IMR-90 (cell line): ENCODE measurements around the gene C10orf120. TPM values are rescaled to one million over a fixed set of nuclear protein-coding genes. Genes with fewer than 3 reads are reported as not detected.

Experiments
- ATAC-seq: fragments of 200-7000 bp; cut with Tn5 transposase; 2 replicates; pipeline ENCODE4 v1.9.1; 2020; ENCODE audit warnings: low read depth, mild to moderate bottlenecking, moderate library complexity
- BruUV-seq: library from RNA; stranded (reverse); fragments of 400-500 nt; replicated peaks from 2 replicates; lab custom pipeline; 2021; lab: Mats Ljungman, UMichigan
- CTCF ChIA-PET: fragments of 300-600 bp; formaldehyde crosslinking; extraction: SDS; loops from one replicate; lab custom pipeline; 2021; ENCODE audit warnings: antibody characterized with exemption; lab: Yijun Ruan, JAX
- POLR2A ChIA-PET: fragments of 300-600 bp; sonication (Branson Sonifier 250); formaldehyde crosslinking; loops from one replicate; lab custom pipeline; 2022; ENCODE audit warnings: antibody characterized with exemption; ENCODE audit not compliant: unreplicated experiment; lab: Charles Lee
- DNase-seq: peaks from one replicate; pipeline ENCODE4 v3.0.0; 2013
- H2AFZ ChIP-seq: replicated peaks from 2 replicates; pipeline ENCODE3; 2013; ENCODE audit warnings: low read length, mild to moderate bottlenecking; ENCODE audit not compliant: poor library complexity
- H2AK5ac ChIP-seq: 2 replicates; pipeline ENCODE4 v1.6.1; 2013; ENCODE audit warnings: low read depth, low read length, inconsistent platforms
- H2AK9ac ChIP-seq: replicated peaks from 2 replicates; pipeline ENCODE3; 2013; ENCODE audit warnings: mild to moderate bottlenecking, low read depth, low read length, moderate library complexity; ENCODE audit not compliant: poor library complexity
- H2BK120ac ChIP-seq: 2 replicates; pipeline ENCODE4 v1.6.1; 2013; ENCODE audit warnings: low read depth, low read length, inconsistent platforms
- H2BK15ac ChIP-seq: 3 replicates; pipeline ENCODE4 v1.6.1; 2013; ENCODE audit warnings: low read depth, low read length, inconsistent platforms
- H2BK20ac ChIP-seq: 2 replicates; pipeline ENCODE4 v1.6.1; 2013; ENCODE audit warnings: low read depth, mild to moderate bottlenecking, inconsistent platforms, low read length, moderate library complexity
- H2BK5ac ChIP-seq: 2 replicates; pipeline ENCODE4 v1.6.1; 2013; ENCODE audit warnings: mild to moderate bottlenecking, low read depth, low read length, inconsistent platforms; ENCODE audit not compliant: poor library complexity, severe bottlenecking
- H3K14ac ChIP-seq: replicated peaks from 2 replicates; pipeline ENCODE4 v1.6.1; 2013; ENCODE audit warnings: low read depth, low read length, inconsistent platforms
- H3K18ac ChIP-seq: 2 replicates; pipeline ENCODE4 v1.6.1; 2013; ENCODE audit warnings: low read depth, low read length, control low read depth
- H3K23ac ChIP-seq: 2 replicates; pipeline ENCODE4 v1.6.1; 2013; ENCODE audit warnings: low read depth, low read length, inconsistent platforms
- H3K27ac ChIP-seq: 2 replicates; pipeline ENCODE4 v1.5.1; 2013; ENCODE audit warnings: mild to moderate bottlenecking, control low read depth, low read length; ENCODE audit not compliant: insufficient read depth
- H3K27me3 ChIP-seq: 2 replicates; pipeline ENCODE4 v1.6.1; 2013; ENCODE audit warnings: low read length; ENCODE audit not compliant: control insufficient read depth, insufficient read depth
- H3K36me3 ChIP-seq: 2 replicates; pipeline ENCODE4 v1.6.1; 2013; ENCODE audit warnings: low read length, mixed read lengths; ENCODE audit not compliant: control insufficient read depth, insufficient read depth
- H3K4ac ChIP-seq: 2 replicates; pipeline ENCODE4 v1.6.1; 2013; ENCODE audit warnings: low read depth, low read length, inconsistent platforms
- H3K4me1 ChIP-seq: 2 replicates; pipeline ENCODE4 v1.6.1; 2013; ENCODE audit warnings: low read length, mixed read lengths; ENCODE audit not compliant: control insufficient read depth, insufficient read depth
- H3K4me2 ChIP-seq: 2 replicates; pipeline ENCODE4 v1.6.1; 2013; ENCODE audit warnings: low read depth, mild to moderate bottlenecking, control low read depth, low read length, moderate library complexity
- H3K4me3 ChIP-seq: 2 replicates; pipeline ENCODE4 v1.5.1; 2013; ENCODE audit warnings: low read depth, mild to moderate bottlenecking, control low read depth, low read length, moderate library complexity; ENCODE audit not compliant: insufficient read depth
- H3K56ac ChIP-seq: 2 replicates; pipeline ENCODE4 v1.6.1; 2013; ENCODE audit warnings: low read length, inconsistent platforms; ENCODE audit not compliant: insufficient read depth; ENCODE audit errors: extremely low read depth
- H3K79me1 ChIP-seq, 2 experiments: 2 replicates each; pipeline ENCODE4 v1.6.1; 2013; ENCODE audit warnings: low read length in 2 of 2, inconsistent platforms in 1 of 2, low read depth in 1 of 2
- H3K9ac ChIP-seq: 2 replicates; pipeline ENCODE4 v1.6.1; 2013; ENCODE audit warnings: low read depth, low read length, control low read depth
- H3K9me1 ChIP-seq: 2 replicates; pipeline ENCODE4 v1.6.1; 2013; ENCODE audit warnings: low read length, inconsistent platforms; ENCODE audit not compliant: insufficient read depth
- H3K9me3 ChIP-seq: 2 replicates; pipeline ENCODE4 v1.6.1; 2013; ENCODE audit warnings: low read length; ENCODE audit not compliant: control insufficient read depth, insufficient read depth
- H4K20me1 ChIP-seq: 2 replicates; pipeline ENCODE4 v1.6.1; 2013; ENCODE audit warnings: low read length, inconsistent platforms; ENCODE audit not compliant: insufficient read depth
- H4K5ac ChIP-seq: 2 replicates; pipeline ENCODE4 v1.6.1; 2013; ENCODE audit warnings: mild to moderate bottlenecking, low read depth, low read length, control low read depth
- H4K8ac ChIP-seq, 2 experiments: 2 replicates each; pipeline ENCODE4 v1.6.1; 2013; ENCODE audit warnings: low read depth in 2 of 2, low read length in 2 of 2, control low read depth in 1 of 2, inconsistent platforms in 1 of 2
- H4K91ac ChIP-seq: 2 replicates; pipeline ENCODE4 v1.6.1; 2013; ENCODE audit warnings: low read depth, low read length, inconsistent platforms; ENCODE audit not compliant: insufficient read depth
- BHLHE40 ChIP-seq: fragments of 150-350 bp; IDR thresholded peaks from 2 replicates; pipeline ENCODE4 v1.6.1; 2016; ENCODE audit warnings: mild to moderate bottlenecking, low read depth, low read length
- CEBPB ChIP-seq: IDR thresholded peaks from 2 replicates; pipeline ENCODE4 v1.6.1; 2012; ENCODE audit warnings: low read depth, low read length, improper control_type of control experiment
- CHD1 ChIP-seq: IDR thresholded peaks from 2 replicates; pipeline ENCODE4 v1.6.1; 2012; ENCODE audit warnings: low read depth, low read length, improper control_type of control experiment
- CTCF ChIP-seq: conservative IDR thresholded peaks from 2 replicates; pipeline ENCODE4 v1.5.1; 2012; ENCODE audit warnings: mild to moderate bottlenecking, low read depth, low read length, improper control_type of control experiment
- ELK1 ChIP-seq: fragments of 150-350 bp; IDR thresholded peaks from 2 replicates; pipeline ENCODE4 v1.6.1; 2016; ENCODE audit warnings: low read depth, mild to moderate bottlenecking, low read length, moderate library complexity, borderline replicate concordance
- FOS ChIP-seq: fragments of 150-350 bp; IDR thresholded peaks from 2 replicates; pipeline ENCODE4 v1.6.1; 2016; ENCODE audit warnings: low read depth, low read length
- MAFK ChIP-seq: IDR thresholded peaks from 2 replicates; pipeline ENCODE4 v1.6.1; 2012; ENCODE audit warnings: low read depth, low read length, improper control_type of control experiment
- MAZ ChIP-seq: IDR thresholded peaks from 2 replicates; pipeline ENCODE4 v1.6.1; 2012; ENCODE audit warnings: low read depth, mild to moderate bottlenecking, low read length, improper control_type of control experiment, moderate library complexity, borderline replicate concordance
- MXI1 ChIP-seq: IDR thresholded peaks from 2 replicates; pipeline ENCODE4 v1.6.1; 2012; ENCODE audit warnings: low read depth, mild to moderate bottlenecking, low read length, moderate library complexity, borderline replicate concordance
- NFE2L2 ChIP-seq: fragments of 150-350 bp; IDR thresholded peaks from 2 replicates; pipeline ENCODE4 v1.6.1; 2016; ENCODE audit warnings: low read depth, mild to moderate bottlenecking, low read length
- POLR2A ChIP-seq: IDR thresholded peaks from 2 replicates; pipeline ENCODE4 v1.6.1; 2012; ENCODE audit warnings: mild to moderate bottlenecking, low read depth, low read length
- RAD21 ChIP-seq: IDR thresholded peaks from 2 replicates; pipeline ENCODE4 v1.6.1; 2012; ENCODE audit warnings: low read length, improper control_type of control experiment
- RCOR1 ChIP-seq: IDR thresholded peaks from 2 replicates; pipeline ENCODE4 v1.6.1; 2012; ENCODE audit warnings: mild to moderate bottlenecking, low read length, improper control_type of control experiment; ENCODE audit not compliant: insufficient replicate concordance
- RFX5 ChIP-seq: IDR thresholded peaks from 2 replicates; pipeline ENCODE4 v1.8.0; 2012; ENCODE audit warnings: low read depth, mild to moderate bottlenecking, low read length, moderate library complexity
- SMC3 ChIP-seq: fragments of 150-350 bp; IDR thresholded peaks from 2 replicates; pipeline ENCODE4 v1.6.1; 2016; ENCODE audit warnings: low read depth, mild to moderate bottlenecking, antibody characterized with exemption, low read length, moderate library complexity
- USF2 ChIP-seq: fragments of 150-350 bp; IDR thresholded peaks from 2 replicates; pipeline ENCODE4 v1.6.1; 2017; ENCODE audit warnings: mild to moderate bottlenecking, antibody characterized with exemption, low read length, low read depth
- WGBS, 2 experiments: methylation state at CpG; one replicate each; pipeline versions ENCODE4 v1.1.5 to v1.1.7; 2013; ENCODE audit warnings: missing lambda C conversion rate in 2 of 2; ENCODE audit not compliant: insufficient read length in 1 of 2; ENCODE audit errors: extremely low coverage in 2 of 2; 5-methylcytosine and 5-hydroxymethylcytosine counted together
- dilution Hi-C: fragments of 300-500 bp; cut with HindIII; formaldehyde crosslinking; loops from one replicate; pipeline ENCODE4 v1.14.3; 2018; ENCODE audit warnings: low sequenced_read_pairs; ENCODE audit not compliant: unreplicated experiment
- in situ Hi-C: fragments of 300-500 bp; cut with MboI; formaldehyde crosslinking; loops from 3 replicates; pipeline ENCODE4 v1.14.3; 2019; ENCODE audit warnings: low sequenced_read_pairs, inconsistent platforms, mixed read lengths
- intact Hi-C: fragments of 100-400 bp; cut with micrococcal nuclease; formaldehyde crosslinking; loops from 2 replicates; pipeline ENCODE4 v1.10.0; 2022
- polyA plus RNA-seq, 3 experiments: library from polyadenylated mRNA; depleted of rRNA; stranded (reverse); fragments of >200 nt; gene quantifications; 2 replicates each; pipeline ENCODE4 v1.2.3, GENCODE V29; 2012; ENCODE audit warnings: low replicate concordance in 1 of 3
- total RNA-seq: library from RNA; depleted of rRNA; stranded (reverse); fragments of >200 nt; gene quantifications from 2 replicates; pipeline ENCODE4 v1.2.3, GENCODE V29; 2012

The C10orf120 gene
- total and polyA plus RNA-seq, 2 of the 4 experiments (the other 2 are of a cell fraction): not detected

GRCh38 chr10:122663516-122664130 is 36.0 kb downstream of the C10orf120 start:
- Histone ChIP-seq H3K23ac (no peak overlapping the region), H3K14ac (no peak overlapping the region), H3K4me3 (no peak overlapping the region), H2BK15ac (no peak overlapping the region), H2AK5ac (no peak overlapping the region), H3K4me2 (no peak overlapping the region), H3K4ac (no peak overlapping the region), H2BK120ac (no peak overlapping the region), H4K20me1 (no peaks in the 10 kb centered on the region), H2AK9ac (no peak overlapping the region), H3K9me1 (no peaks in the 10 kb centered on the region), H3K36me3 (no peaks in the 10 kb centered on the region), H3K27me3 (no peaks in the 10 kb centered on the region), H4K91ac (no peak overlapping the region), H3K4me1 (no peaks in the 10 kb centered on the region), H2AFZ (no peak overlapping the region), H3K79me1 (no peaks in the 10 kb centered on the region), H3K27ac (no peak overlapping the region), H4K8ac (no peak overlapping the region), H4K5ac (no peak overlapping the region), H2BK20ac (no peak overlapping the region), H2BK5ac (no peak overlapping the region), H3K9me3 (no peaks in the 10 kb centered on the region), H3K9ac (no peak overlapping the region), H3K56ac (no peak overlapping the region), H3K18ac (no peak overlapping the region)
- in situ Hi-C loops: loop anchor here (25.0 kb wide), 1 partner anchor 899 kb away; no protein-coding TSS in a partner anchor
- intact Hi-C loops: no loop called here
- 80% methylated on average over 1 of the region's 5 CpGs; no CpG with 5 or more reads in 1 of the 2 experiments for WGBS, 2 experiments
- ATAC-seq (no peak), DNase-seq (no peak)
- CTCF ChIA-PET: no interaction called here
- TF ChIP-seq ELK1 (no peak), FOS (no peak), CEBPB (no peak), BHLHE40 (no peak), SMC3 (no peak), CTCF (no peak), USF2 (no peak), RCOR1 (no peak), POLR2A (no peak), NFE2L2 (no peak), MAZ (no peak), RFX5 (no peak), CHD1 (no peak), RAD21 (no peak), MXI1 (no peak), MAFK (no peak)
- POLR2A ChIA-PET: no interaction called here
- BruUV-seq: no TSS peak
- dilution Hi-C loops: no loop called here
